SK-N-SH treated with all-trans-retinoic acid at 6 μM for 48 hours (cell line): ENCODE data around the gene SART3.
"Not testable (repeated sequence)": the region's sequence is repeated elsewhere in the genome, so short reads cannot be mapped to it uniquely, and the experiment has no call there.

Experiments used
- ATAC-seq: fragments of 200-7000 bp; cut with Tn5 transposase; 3 replicates; pipeline ENCODE4 v1.9.1; 2020; ENCODE audit warnings: mild to moderate bottlenecking, moderate library complexity
- ARNTL ChIP-seq: fragments of 450-650 bp; formaldehyde crosslinking; IDR thresholded peaks from 2 replicates; pipeline ENCODE4 v1.5.0; 2020; ENCODE audit warnings: low read depth, mild to moderate bottlenecking, moderate library complexity, borderline replicate concordance
- CSDC2 ChIP-seq: fragments of 250-450 bp; sonication (Bioruptor Pico); IDR thresholded peaks from 2 replicates; pipeline ENCODE4 v1.5.0; 2020; ENCODE audit warnings: mild to moderate bottlenecking, moderate library complexity
- ESRRG ChIP-seq: fragments of 250-450 bp; sonication (Bioruptor Pico); IDR thresholded peaks from 2 replicates; pipeline ENCODE4 v1.6.1; 2021; ENCODE audit warnings: mild to moderate bottlenecking
- ISL1 ChIP-seq: fragments of 250-450 bp; sonication (Bioruptor Pico); IDR thresholded peaks from 2 replicates; pipeline ENCODE4 v2.1.2; 2022; ENCODE audit warnings: mild to moderate bottlenecking, moderate library complexity
- OSR1 ChIP-seq: fragments of 250-450 bp; sonication (Bioruptor Pico); IDR thresholded peaks from 2 replicates; pipeline ENCODE4 v1.8.0; 2022; ENCODE audit warnings: moderate library complexity, mild to moderate bottlenecking, inconsistent platforms
- PPARA ChIP-seq: fragments of 250-450 bp; sonication (Bioruptor Pico); IDR thresholded peaks from 2 replicates; pipeline ENCODE4 v1.5.0; 2020; ENCODE audit warnings: mild to moderate bottlenecking, borderline replicate concordance
- TCF4 ChIP-seq: fragments of 250-450 bp; sonication (Bioruptor Pico); IDR thresholded peaks from 2 replicates; pipeline ENCODE4 v1.8.0; 2021; ENCODE audit warnings: mild to moderate bottlenecking, moderate library complexity, borderline replicate concordance
- TOX ChIP-seq: fragments of 250-450 bp; sonication (Bioruptor Pico); IDR thresholded peaks from 2 replicates; pipeline ENCODE4 v1.8.0; 2021; ENCODE audit warnings: mild to moderate bottlenecking, moderate library complexity, borderline replicate concordance
- TSHZ2 ChIP-seq: fragments of 250-450 bp; sonication (Bioruptor Pico); IDR thresholded peaks from 2 replicates; pipeline ENCODE4 v1.5.0; 2020; ENCODE audit warnings: mild to moderate bottlenecking, moderate library complexity
- ZC3H10 ChIP-seq: fragments of 250-450 bp; sonication (Bioruptor Pico); IDR thresholded peaks from 2 replicates; pipeline ENCODE4 v1.5.1; 2021; ENCODE audit warnings: mild to moderate bottlenecking, moderate library complexity
- ZFP30 ChIP-seq: fragments of 450-650 bp; formaldehyde crosslinking; IDR thresholded peaks from 2 replicates; pipeline ENCODE4 v1.5.0; 2022; ENCODE audit warnings: mild to moderate bottlenecking, moderate library complexity
- ZNF565 ChIP-seq: fragments of 450-650 bp; formaldehyde crosslinking; conservative IDR thresholded peaks from 2 replicates; pipeline ENCODE4 v1.5.0; 2020; ENCODE audit warnings: low read depth, mild to moderate bottlenecking, moderate library complexity
- ZNF70 ChIP-seq: fragments of 450-650 bp; formaldehyde crosslinking; IDR thresholded peaks from 2 replicates; pipeline ENCODE4 v1.5.0; 2020; ENCODE audit warnings: mild to moderate bottlenecking, moderate library complexity
- ZNF8 ChIP-seq: fragments of 450-650 bp; formaldehyde crosslinking; IDR thresholded peaks from 2 replicates; pipeline ENCODE4 v1.5.0; 2020; ENCODE audit warnings: mild to moderate bottlenecking, moderate library complexity
- TF ChIP-seq, protein P1 (sequence below): fragments of 250-450 bp; sonication (Bioruptor Pico); IDR thresholded peaks from 2 replicates; pipeline ENCODE4 v1.8.0; 2020; ENCODE audit warnings: mild to moderate bottlenecking, moderate library complexity, borderline replicate concordance
- TF ChIP-seq, protein P2 (sequence below): fragments of 250-450 bp; sonication (Bioruptor Pico); IDR thresholded peaks from 2 replicates; pipeline ENCODE4 v1.5.1; 2021; ENCODE audit warnings: mild to moderate bottlenecking, moderate library complexity
- TF ChIP-seq, protein P3 (sequence below): fragments of 250-450 bp; sonication (Bioruptor Pico); IDR thresholded peaks from 2 replicates; pipeline ENCODE4 v1.5.1; 2020; ENCODE audit warnings: low read depth, mild to moderate bottlenecking, moderate library complexity

The SART3 gene

DNA sequence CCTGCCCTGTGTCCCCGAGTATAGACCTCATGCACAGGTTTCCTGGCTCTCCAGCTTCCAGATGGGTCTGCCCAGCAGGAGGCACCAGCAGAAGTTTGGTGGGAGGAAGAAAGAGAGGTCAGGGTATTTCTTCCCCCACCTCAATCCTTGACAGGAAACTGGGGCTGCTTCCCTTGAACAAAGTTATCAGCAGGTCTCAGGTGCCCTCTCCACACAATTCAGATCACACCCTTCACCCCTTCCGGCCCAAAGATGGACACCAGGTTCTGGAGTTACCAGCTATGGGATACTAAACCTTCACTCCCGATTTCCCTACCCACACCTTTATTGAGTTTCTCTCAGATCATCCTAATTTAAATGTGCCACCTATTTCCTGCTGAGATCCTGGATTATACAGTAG is 1.2 kb downstream of the SART3 start (continued):
- TF ChIP-seq, protein P1, sequence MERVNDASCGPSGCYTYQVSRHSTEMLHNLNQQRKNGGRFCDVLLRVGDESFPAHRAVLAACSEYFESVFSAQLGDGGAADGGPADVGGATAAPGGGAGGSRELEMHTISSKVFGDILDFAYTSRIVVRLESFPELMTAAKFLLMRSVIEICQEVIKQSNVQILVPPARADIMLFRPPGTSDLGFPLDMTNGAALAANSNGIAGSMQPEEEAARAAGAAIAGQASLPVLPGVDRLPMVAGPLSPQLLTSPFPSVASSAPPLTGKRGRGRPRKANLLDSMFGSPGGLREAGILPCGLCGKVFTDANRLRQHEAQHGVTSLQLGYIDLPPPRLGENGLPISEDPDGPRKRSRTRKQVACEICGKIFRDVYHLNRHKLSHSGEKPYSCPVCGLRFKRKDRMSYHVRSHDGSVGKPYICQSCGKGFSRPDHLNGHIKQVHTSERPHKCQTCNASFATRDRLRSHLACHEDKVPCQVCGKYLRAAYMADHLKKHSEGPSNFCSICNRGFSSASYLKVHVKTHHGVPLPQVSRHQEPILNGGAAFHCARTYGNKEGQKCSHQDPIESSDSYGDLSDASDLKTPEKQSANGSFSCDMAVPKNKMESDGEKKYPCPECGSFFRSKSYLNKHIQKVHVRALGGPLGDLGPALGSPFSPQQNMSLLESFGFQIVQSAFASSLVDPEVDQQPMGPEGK (CRISPR knock-in tag) = no peak
- TF ChIP-seq ZNF565 (CRISPR knock-in tag) (no peak), ESRRG (CRISPR knock-in tag) (no peak)

- TF ChIP-seq, protein P2, sequence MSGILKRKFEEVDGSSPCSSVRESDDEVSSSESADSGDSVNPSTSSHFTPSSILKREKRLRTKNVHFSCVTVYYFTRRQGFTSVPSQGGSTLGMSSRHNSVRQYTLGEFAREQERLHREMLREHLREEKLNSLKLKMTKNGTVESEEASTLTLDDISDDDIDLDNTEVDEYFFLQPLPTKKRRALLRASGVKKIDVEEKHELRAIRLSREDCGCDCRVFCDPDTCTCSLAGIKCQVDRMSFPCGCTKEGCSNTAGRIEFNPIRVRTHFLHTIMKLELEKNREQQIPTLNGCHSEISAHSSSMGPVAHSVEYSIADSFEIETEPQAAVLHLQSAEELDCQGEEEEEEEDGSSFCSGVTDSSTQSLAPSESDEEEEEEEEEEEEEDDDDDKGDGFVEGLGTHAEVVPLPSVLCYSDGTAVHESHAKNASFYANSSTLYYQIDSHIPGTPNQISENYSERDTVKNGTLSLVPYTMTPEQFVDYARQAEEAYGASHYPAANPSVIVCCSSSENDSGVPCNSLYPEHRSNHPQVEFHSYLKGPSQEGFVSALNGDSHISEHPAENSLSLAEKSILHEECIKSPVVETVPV (CRISPR knock-in tag) = no peak
- TF ChIP-seq ISL1 (CRISPR knock-in tag) = no peak
- TF ChIP-seq ARNTL = no peak
- TF ChIP-seq ZFP30 (CRISPR knock-in tag) = no peak
- TF ChIP-seq, protein P3, sequence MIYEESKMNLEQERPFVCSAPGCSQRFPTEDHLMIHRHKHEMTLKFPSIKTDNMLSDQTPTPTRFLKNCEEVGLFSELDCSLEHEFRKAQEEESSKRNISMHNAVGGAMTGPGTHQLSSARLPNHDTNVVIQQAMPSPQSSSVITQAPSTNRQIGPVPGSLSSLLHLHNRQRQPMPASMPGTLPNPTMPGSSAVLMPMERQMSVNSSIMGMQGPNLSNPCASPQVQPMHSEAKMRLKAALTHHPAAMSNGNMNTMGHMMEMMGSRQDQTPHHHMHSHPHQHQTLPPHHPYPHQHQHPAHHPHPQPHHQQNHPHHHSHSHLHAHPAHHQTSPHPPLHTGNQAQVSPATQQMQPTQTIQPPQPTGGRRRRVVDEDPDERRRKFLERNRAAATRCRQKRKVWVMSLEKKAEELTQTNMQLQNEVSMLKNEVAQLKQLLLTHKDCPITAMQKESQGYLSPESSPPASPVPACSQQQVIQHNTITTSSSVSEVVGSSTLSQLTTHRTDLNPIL (CRISPR knock-in tag) = no peak
- no peak for TF ChIP-seq TSHZ2 (CRISPR knock-in tag)
- TF ChIP-seq ZNF8 (CRISPR knock-in tag) = no peak
- no peak for TF ChIP-seq ZNF565 (CRISPR knock-in tag)
- TF ChIP-seq, all 23 proteins: peak for 0
- no peak for ATAC-seq
Observed at GRCh38 chr12:108559007-108559655, 1.8 kb downstream of the SART3 start.

GRCh38 chr12:108555383-108555782 is 5.6 kb downstream of the SART3 start:
- ATAC-seq = not testable (repeated sequence)

GRCh38 chr12:108553799-108554198 is 7.2 kb downstream of the SART3 start:
- TF ChIP-seq, protein P2 (CRISPR knock-in tag) = no peak
- TF ChIP-seq ISL1 (CRISPR knock-in tag) (no peak), ZNF70 (CRISPR knock-in tag) (no peak), TCF4 (CRISPR knock-in tag) (no peak), ZFP30 (CRISPR knock-in tag) (no peak), ESRRG (CRISPR knock-in tag) (no peak)
- no peak for ATAC-seq

GRCh38 chr12:108551535-108551934 is 9.4 kb downstream of the SART3 start:
- peak; percentile 66 for ATAC-seq
- TF ChIP-seq ZC3H10 = no peak
- TF ChIP-seq ISL1 (CRISPR knock-in tag) = peak; percentile 20; the same call in 1 of the 2 replicates

- ATAC-seq = no peak
- TF ChIP-seq OSR1 (CRISPR knock-in tag) (no peak), TCF4 (CRISPR knock-in tag) (no peak), ARNTL (no peak), CSDC2 (no peak), ZFP30 (CRISPR knock-in tag) (no peak), TOX (CRISPR knock-in tag) (no peak), PPARA (CRISPR knock-in tag) (no peak), ESRRG (CRISPR knock-in tag) (no peak)
- TF ChIP-seq, protein P2 (CRISPR knock-in tag) = no peak
- TF ChIP-seq, protein P3 (CRISPR knock-in tag) = no peak
Observed at GRCh38 chr12:108548954-108549521, 11.9 kb downstream of the SART3 start.
